GM18951 (cell line): ENCODE measurements around the gene ATOH8.

Experiments
- POLR2A ChIP-seq: IDR thresholded peaks from 4 replicates; pipeline ENCODE4 v1.6.1; 2011; ENCODE audit warnings: mild to moderate bottlenecking; ENCODE audit not compliant: insufficient read length, insufficient read depth; ENCODE audit errors: extremely low read depth
- in situ Hi-C: fragments of 300-500 bp; cut with MboI; formaldehyde crosslinking; loops from one replicate; pipeline ENCODE4 v1.12.0; 2022; ENCODE audit warnings: low sequenced_read_pairs, mixed read lengths, inconsistent platforms; ENCODE audit not compliant: unreplicated experiment

The ATOH8 gene

GRCh38 chr2:85788603-85789002, 34.8 kb downstream of the ATOH8 start:
- TF ChIP-seq POLR2A: no peak
- in situ Hi-C loops: no loop called here

DNA sequence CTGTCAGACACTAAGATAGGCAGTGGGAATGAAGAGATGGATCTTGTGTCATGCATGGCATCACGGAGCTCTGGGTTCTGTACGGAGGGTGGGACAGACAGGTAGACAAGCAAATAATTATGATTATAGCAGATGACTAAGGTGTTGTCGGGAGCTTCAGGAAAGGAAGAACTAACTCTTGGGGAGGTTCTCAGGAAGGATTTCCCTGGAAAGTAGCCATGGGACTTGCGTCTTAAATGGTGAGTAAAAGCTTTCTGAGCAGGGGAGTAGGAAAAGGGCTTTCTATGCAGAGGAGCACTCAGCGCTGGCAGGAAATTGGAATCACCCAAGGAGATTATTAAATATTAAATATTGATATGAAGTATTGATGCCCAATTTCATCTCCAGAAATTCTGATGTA, 35.5 kb downstream of the ATOH8 start:
- TF ChIP-seq POLR2A: no peak
- in situ Hi-C loops: no loop called here

- in situ Hi-C loops: no loop called here
- no peak for TF ChIP-seq POLR2A
These were observed 36.2 kb downstream of the ATOH8 start for GRCh38 chr2:85790032-85790431.

GRCh38 chr2:85790499-85791188, 36.9 kb downstream of the ATOH8 start:
- no peak for TF ChIP-seq POLR2A
- in situ Hi-C loops: no loop called here

GRCh38 chr2:85791704-85792565, 38.1 kb downstream of the ATOH8 start:
- no peak for TF ChIP-seq POLR2A
- in situ Hi-C loops: no loop called here

DNA sequence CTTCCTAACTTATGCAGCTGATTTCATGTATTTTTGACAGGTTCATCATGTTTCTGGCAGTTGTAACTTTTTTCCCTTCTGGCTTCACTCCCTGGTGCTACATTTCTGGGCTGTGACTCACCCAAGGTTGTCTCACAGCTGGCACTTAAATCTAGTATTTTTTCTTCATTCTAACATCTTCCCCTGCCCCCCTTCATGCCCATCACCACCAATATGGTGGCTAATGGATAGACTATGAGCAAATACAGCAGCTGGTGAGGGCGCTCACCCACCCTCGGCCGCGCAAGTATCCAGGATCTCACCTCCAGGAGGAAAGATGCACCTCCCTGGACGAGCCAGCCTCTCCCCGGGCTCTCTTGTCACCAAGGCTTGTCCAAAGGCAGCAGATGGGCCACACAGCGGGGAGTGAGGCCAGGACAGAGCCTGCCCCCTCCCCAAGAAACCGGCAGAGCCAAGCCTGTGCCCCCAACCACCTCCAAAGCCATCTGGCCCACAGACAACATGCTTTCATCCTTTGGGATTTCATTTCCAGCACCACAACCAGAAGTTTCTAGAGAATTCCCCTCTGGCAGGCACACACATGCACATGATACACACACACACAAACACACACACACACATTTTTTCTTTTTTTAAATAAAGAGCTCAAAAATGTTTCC, 39.1 kb downstream of the ATOH8 start:
- in situ Hi-C loops: no loop called here
- TF ChIP-seq POLR2A: no peak

DNA sequence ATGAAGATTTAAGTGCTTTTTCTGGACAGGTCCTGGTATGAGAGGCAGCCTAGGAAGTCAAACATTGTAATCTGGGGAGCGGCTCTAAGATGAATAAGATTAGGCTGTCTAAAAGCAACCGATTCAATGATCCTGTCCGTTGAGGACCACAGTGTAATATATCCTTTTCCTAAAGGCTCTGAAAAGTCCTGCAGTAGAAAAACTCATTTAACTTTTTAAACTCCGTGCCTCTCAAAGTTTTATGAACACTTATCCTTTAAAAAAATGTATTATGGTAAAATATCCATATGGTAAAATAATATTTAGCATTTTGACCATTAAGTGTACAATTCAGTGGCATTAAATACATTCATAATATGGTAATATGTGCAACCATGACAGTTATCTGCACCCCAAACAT, 39.8 kb downstream of the ATOH8 start:
- no peak for TF ChIP-seq POLR2A
- in situ Hi-C loops: no loop called here

GRCh38 chr2:85794038-85794441, 40.2 kb downstream of the ATOH8 start:
- TF ChIP-seq POLR2A: no peak
- in situ Hi-C loops: no loop called here

DNA sequence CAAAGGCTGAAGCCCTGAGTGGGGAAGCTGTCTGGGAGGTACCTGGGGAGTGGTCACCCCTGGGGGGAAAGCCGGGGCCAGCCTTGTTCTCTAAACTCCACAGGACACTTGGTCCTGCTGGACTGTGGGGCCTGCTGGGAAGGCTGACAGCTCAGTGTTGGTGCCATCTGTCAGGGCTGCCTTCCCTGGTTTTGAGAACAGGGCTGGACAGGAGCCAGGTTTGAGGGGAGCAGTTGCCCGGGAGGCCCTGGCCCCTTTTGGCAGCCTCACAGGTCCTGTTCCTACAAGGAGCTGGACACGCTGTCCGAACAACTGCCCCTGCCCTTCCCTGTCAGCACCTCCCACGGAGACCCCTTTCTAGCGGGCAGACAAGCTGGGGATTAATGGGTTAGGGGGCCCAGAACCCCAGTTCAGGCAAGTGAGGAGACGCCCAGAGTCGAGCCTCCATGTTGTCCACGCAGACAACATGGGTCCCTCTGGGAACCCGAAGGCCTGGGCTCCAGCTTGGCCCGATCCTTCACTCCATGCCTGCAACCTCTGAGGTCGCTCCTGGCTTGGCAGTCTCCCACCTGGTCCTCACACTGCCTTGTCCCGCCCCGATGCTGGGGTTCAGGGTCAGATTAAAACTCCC, 40.8 kb downstream of the ATOH8 start:
- in situ Hi-C loops: no loop called here
- TF ChIP-seq POLR2A: no peak

- in situ Hi-C loops: no loop called here
- TF ChIP-seq POLR2A: no peak
These were observed 41.7 kb downstream of the ATOH8 start for GRCh38 chr2:85795331-85796045.

DNA sequence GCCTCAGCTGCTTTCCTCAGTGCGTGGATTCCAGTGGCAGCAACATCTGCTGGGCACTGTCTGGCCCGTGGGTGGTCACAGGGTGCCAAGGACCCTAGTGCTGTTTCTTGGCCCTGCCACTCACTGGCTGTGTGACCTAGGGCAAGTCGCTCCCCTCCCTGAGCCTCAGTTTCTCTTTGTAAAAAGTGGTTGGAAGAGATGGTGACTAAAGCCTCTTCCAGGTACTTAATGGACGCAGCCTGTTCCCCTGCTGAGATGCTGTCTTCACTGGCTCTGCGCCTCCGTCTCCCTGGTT, 42.2 kb downstream of the ATOH8 start:
- TF ChIP-seq POLR2A: no peak
- in situ Hi-C loops: no loop called here

DNA sequence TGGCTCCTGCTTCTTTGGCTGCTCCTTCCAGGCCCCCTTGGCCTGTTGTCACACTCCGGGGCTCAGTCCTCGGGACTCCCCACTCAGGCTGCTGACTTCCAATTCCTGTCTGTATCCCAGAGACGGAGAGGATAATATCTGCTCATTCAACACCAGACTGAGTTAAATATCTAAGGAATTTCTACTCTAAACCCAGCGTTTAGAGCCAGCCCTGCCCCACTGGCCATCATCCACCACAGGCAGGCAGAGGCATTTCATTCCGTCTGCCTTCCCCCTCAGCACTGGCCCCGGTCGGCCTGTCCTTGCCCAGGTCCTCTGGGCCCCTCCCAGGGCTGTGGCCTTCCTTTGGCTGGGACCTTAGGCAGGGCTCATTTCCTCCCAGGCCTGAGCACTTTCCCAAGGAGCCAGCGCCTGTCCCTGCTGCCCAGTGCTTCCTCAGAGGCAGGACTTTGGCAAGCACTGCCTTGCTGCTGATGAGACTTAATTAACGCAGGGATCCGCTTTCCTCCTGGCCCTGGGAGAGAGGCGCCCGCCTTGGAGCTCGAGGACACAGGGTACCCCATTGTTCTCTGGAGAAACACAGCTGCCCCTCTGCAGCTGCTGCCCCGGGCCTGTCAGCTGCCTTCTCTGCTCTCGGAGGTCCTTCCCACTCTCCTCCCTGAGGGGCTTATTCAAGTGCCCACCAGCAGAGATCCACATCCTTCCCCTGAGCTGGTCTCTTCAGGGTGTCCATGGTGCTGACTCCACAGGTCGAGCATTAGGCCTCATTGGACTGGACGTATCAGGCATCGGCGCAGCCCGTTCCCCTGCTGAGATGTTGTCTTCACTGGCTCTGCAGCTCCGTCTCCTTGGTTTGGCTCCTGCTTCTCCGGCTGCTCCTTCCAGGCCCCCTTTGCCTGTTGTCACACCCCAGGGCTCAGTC, 42.8 kb downstream of the ATOH8 start:
- TF ChIP-seq POLR2A: no peak
- in situ Hi-C loops: no loop called here
